NCI-H510A (cell line): ENCODE data around the gene GPC6.

Source experiments
- DNase-seq: peaks from one replicate; lab custom pipeline; 2025; lab: John Stamatoyannopoulos, UW

Gene GPC6

DNA sequence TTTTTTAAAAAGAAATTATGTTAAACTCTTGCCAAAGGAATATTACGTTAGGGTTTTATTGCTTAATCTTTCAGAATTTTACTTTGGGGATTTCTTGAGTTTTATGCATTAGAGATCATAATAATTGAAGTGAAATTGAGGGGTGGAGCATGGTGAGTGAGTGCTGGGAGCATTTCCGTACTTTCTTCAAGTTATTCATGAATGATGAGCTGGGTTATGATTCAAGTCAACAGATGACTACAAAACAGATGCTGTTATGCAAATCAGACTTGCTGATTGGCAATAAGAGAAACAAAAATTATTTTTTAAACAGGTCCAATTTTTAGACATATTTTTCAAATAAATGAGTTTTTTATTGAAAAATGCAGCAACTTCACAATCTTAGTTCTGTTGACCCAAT is 748.6 kb downstream of the GPC6 start:
- no peak for DNase-seq

DNA sequence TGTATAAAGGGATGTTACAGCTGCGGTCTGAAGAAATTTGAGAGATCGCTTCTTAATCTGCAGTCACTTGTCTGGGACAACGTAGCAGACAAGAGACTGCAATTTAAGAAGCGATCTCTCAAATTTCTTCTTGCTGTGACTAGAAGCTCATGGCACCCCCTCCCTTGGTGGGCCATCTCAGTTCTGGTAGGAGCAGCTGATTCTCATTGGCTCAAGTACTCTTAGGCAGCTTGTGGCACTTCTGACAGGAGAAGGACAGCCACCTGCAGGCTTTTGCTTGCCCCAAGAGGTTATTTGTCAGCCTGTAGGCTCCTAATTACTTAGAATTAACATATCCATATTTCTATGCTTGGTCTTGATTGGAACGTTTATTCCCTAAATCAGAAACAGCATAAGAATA is 749.9 kb downstream of the GPC6 start:
- DNase-seq, result peak; percentile 24

DNA sequence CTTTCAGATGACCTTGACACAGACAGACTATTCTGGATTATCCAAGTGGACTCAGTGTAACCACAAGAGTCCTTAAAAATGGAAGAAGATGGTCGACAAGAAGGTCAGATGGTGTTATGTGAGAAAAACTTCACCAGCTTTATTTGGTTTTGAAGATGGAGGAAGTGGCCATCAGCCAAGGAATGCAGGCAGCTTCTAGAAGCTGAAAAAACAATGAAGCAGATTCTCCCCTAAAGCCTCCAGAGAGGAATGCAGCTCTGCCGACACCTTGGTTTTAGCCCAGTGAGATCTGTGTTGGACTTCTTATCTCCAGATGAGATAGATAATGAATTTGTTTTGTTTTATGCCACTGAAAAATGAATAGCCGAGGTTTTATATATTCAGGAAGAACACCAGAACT is 751.4 kb downstream of the GPC6 start:
- DNase-seq, result no peak

DNA sequence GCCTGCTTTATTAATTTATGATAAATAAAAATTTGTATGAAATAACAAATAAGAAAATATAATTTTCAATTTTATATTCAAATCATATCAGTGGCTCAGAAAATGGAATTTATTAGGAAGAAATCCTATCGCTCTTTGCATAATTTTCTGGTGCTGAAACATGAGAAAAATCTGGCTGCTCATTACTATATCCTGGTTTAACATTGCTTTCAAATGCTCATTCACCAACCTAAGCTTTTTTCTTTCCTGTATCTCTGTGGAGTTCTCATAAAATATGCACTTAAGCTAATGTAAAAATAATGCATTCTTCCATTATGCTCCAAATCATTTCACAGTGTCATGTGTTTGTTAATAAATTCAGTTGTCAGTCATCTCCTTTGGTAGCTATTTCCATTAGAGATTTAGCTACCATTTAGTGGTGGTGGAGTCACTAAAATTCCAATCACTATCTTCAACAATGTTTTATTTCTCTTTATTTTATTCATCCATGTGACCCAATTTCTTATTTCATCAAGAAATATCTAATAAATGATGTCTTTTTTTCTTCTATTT is 754.9 kb downstream of the GPC6 start:
- DNase-seq, result no peak

DNA sequence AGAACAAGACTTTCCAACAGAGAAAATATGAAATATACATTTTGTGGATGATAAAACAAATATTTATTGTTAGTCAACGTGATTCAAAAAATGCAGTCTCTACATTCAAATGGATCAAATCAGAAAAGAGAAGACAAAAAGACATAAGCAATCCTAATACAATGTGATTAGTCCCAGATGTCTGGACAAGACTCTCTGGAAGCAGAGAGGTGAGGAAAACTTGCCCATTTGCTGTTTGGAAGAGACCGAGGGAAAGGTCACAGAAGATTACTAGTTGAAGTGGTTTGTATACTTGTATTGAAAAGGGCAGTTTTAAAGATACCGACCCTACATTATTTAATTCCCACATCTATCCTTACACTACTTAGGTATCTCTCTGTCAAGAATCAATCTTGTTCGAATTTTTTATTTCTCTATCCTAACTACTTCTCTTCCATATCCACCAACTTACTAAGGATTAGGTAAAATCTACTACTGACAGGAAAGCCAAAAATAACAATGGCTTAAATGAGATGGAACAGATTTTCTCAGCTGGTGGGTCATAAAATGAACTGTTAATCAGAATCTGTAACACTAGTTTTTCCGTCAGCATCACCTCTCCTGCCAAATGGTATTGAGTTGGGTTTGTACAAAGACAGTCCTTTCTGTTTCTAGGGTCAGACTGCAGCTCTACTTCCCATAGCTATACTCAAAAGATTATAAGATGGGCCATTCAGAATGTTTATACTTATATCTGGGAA is 755.7 kb downstream of the GPC6 start:
- DNase-seq, result no peak

DNA sequence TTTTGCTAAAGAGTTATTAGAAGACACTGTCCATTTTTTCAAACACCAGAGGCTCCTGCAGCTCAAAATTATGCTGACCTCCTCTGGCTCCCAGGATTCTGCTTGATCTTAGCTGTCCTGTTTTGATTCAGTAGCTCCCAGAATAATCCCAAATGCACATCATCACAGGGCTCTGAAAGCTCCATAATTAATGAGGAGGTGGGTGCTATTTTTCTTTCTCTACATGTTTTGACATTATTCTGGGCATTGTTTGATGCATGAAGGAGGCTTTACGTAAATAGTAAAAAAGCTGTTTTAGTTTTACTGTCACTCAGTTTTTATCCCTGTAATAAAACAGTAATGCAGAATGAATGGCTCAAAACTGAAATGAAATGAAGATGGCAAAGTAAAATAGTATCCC is 757.4 kb downstream of the GPC6 start:
- DNase-seq, result no peak

DNA sequence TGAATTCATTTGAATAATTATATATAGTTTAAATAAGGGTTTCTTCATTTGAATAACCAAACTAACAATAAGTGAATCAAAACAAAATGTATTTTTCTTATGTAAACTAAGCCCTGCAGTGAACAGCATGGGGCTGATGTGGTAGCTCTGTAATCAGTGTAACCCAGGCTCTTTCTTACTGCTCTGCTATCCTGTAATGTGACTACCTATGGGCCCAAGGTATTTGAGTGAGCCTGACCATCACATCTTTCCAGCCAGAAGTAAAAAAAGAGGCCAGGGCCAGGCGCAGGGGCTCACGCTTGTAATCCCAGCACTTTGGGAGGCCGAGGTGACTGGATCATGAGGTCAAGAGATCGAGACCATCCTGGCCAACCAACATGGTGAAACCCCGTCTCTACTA is 758.3 kb downstream of the GPC6 start:
- DNase-seq, result no peak

DNA sequence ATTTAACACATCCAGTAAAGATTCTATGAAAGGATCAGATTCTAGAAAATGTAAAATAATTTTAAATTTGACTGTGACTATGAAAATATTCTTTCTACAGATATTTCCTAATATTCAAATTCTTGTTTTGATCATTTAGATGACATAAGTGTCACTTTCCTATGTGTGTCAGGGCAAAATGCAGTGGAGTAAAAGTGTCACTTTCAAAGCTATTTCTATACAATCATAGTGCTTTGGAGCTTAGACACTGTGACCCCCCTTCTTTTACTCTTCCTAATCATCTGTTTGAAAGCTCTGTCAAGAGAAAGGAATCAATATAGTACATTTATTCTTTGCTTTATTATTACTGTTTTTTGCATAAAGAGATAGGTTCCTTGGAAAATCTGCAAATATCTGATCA is 760.9 kb downstream of the GPC6 start:
- DNase-seq, result no peak

DNA sequence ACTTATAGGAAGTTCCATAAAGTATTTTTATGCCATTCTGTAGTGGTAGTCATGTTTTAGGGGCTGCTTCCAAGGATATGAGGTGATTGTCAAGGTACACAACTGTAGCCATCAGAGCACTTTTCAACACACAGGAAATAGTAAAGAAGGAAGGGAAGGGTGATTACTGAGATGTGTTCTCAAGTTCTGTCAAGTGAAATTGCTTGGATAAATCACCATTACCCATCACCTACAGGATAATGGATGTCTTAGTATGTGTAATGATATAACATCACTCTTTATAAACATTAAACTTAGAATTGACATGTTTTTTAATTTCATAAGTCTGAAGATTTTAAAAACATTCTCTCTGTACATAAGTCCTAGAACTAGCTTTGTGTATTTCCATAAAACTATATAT is 765.0 kb downstream of the GPC6 start:
- no peak for DNase-seq

DNA sequence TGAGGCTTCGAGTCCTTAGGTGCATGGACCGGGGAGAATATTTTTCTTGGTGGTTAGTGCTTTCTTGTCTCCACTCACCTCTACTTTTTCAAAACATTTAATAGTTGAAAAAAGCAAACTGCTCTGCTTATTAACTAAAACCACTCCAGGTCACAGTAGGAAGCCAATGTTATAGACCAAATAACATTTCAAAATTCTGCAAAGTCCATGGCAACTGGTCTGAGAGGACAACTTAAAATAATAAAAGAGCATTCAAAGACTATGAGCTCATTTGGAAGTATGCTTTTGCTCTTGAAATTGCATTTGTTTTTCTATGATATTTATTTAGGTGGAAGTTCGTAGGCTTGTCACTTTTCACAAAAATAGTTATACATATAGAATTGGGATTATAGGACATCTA is 769.9 kb downstream of the GPC6 start:
- no peak for DNase-seq

DNA sequence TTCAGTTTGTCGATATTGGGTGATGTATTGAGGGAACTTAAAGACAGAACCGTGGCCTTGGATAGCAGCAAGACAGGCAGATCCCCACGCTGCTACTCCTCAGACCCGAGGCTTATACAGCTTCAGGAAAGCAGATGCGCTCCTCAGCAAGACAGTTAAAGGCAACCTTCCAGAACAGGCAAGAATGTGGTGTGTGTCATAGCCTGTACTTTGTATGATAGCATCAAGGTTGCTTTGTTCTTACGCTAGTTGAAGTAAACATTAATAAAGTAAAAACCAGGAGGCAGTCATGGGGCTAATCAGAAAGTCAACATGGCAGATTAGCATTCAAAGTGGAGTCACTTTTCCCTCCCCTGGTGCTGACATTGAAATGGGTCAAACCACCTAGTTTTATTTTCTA is 779.7 kb downstream of the GPC6 start:
- DNase-seq, result no peak

DNA sequence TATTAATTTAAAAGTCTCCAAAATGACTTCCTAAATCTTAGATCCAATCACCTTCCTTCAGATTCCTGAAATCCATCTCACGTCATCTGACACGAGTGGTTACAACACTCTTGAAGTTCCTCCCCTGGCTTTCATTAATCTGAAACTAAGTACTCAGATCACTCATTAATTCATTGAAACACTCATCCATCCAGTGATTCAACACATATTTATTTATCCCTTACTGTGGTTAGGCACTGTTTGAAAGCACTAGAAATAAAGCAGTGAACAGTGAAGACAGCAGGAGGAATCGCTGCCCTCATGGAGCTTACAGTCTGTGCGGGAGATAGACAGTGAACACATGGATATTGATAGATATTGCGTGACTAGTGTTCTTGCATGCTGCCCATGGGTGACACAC is 780.5 kb downstream of the GPC6 start:
- DNase-seq, result no peak

DNA sequence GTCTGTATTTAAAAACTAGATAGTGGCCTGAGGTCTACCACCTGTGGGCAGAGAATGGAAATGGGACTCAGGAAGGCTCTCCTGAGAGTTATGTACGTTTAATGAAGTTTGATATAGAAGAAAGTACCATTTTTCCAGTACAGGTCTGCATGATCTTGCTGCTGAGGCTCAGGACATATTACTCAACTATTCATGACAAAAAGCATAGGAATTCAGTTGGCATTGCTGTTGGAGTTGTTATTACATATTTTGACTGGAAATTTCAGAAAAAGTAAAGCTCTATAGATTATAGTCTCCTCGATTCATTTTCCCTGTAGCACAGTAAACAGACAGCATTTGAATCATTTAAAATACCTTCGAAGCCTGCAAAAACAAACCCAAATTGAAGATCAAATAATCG is 783.1 kb downstream of the GPC6 start:
- DNase-seq, result no peak

DNA sequence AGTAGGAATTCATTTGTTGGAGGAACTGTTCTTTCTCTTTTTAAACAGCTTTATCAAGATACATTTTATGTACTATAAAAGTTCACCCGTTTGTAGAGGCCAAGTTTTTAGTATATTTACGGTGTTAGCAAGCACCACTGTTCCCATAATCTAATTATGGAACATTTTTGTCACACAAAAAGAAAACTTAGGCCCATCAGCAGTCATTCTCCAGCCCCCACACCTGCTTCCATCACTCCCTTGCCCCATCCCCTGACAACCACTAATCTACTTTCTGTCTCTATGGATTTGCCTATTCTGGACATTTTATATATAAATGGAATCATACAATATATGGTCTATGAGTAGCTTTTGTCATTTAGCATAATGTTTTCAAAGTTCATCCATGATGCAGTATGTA is 787.9 kb downstream of the GPC6 start:
- DNase-seq, result no peak

DNA sequence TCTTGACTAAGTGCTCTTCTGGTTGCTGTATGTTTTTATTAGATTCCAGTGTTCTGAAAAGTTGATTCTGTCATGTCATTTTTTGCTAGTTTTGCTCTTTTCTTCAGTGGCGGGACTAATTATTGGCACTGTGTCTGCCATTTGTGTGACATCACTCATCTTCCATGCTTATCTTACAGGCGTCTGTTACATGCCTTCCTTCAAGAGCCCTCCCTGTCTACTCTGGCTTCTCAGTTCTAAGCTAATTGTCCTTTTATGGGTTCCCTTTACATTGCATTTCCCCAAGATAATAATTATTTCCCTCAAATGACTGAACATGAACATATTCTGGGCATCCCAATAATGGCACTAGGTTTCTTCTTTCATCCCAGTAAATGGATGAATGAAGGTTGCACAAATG is 793.8 kb downstream of the GPC6 start:
- no peak for DNase-seq

DNA sequence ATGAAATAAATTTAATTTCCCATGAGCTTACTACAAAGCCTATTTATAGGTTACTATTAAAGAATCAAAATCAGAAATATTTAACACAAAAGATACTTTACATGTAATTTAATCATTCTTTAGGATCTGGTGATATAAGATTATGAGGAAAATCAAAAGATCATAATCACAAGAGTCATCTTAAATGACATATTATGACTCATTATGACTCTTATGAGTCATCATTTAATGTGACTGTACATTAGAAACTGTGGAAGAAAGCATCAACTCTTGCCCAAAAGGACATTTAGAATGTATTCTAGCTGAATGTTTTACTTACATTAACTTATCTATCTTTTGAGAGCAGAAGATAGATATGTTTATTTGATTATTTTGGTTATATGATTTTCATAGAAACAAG is 794.2 kb downstream of the GPC6 start:
- no peak for DNase-seq

DNA sequence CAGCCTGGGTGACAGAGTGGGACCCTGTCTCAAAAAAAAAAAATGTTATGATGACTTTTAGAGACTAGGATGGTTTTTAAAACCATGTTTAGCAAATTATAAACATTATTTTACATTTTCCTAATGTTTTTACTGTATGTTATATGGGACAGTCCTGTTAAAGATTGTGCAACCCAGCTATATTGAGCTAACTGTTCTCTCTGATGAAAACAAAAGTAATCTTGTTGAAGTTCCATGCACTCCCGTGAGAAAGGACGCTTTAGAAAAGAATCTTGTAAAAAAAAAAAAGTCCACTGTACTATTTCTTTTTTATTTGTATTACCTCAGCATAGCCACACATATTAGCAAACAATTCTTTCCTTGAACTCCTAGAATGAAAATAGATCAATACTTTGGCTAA is 801.6 kb downstream of the GPC6 start:
- no peak for DNase-seq

DNA sequence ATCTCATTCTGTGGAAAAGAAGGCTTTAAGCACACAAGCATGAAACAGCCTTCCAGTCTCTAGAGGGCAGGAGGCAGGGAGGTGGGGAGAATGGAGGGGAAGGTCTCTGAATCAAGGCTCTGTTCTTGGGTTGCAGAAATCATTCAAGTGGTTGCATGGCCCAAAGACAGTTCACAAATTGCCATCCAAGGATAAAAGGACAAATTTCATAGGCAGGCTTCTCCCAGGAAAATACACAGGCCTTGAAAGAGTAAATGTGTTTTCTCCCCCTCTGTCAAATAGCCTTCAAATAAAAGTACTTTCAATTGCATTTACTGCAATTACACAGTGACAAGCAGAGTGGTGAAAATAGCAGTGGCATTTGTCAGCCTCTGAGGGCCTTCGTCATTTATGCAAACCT is 802.0 kb downstream of the GPC6 start:
- no peak for DNase-seq

DNA sequence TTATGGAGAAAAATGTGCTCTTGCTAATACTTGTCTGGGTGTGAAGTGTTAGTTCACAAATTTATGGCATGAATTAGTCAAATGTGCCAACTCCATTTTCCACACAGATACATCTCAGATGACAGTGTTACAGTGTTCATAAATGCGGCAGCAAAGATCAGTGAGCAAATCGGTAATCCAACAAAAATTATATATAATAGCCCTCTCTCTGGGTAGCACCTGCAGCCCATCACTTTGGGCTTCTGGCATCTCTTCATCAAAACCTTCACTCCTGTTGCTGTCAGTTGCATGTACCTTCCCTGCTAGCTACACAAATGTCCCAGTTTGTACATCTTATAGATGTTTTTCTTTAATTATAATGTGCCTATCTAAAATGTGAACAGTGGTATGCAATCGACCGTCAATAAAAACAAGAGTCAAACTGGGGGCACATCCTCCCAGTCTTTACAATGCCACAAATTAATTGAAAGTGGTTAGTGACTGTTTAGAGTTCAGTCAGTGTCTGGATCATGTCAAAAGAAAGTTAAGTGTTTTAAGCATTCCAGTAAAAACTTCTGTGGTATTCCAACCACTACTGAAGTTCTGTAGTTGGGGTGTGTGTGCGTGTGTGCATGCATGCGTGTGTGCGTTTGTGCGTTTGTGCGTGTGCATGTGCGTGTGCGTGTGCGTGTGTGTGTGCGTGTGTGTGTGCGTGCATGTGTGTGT is 804.0 kb downstream of the GPC6 start:
- DNase-seq, result no peak

DNA sequence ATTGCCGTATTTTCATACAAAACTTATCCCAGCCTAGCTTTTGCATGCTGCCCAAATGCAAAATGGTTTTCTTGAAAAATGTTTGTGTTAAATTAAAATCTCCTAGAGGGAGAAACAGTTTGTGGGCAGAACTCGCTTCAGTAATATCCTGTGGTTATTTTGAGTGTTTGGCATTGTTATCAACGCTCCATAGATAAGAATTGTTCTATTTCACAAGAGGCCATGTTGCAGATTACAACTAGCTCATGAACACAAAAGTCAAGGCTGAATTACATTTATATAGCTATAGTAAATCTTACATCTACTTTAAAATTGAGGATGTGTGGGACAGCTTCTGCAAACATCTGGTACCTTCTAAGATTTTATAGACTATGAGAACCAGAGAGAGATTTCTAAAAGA is 805.0 kb downstream of the GPC6 start:
- DNase-seq, result no peak

DNA sequence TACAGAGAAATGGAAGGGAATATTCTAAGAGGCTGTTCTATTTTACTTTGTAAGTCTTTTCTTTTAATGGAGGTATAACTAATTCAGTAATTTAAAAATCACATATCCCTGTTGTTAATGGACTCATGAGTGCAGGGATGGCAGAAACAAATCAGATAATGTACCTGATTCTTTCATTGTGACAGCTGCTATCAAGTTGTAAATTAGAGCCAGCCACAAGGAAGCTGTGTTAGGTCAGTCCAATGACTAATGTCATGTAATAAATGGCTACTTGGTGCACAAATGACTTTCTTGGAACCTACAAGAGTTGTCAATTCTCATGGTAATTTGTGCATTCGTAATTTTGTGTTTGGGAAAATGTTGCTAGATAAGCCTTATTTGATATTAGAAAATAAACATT is 806.5 kb downstream of the GPC6 start:
- DNase-seq, result no peak

DNA sequence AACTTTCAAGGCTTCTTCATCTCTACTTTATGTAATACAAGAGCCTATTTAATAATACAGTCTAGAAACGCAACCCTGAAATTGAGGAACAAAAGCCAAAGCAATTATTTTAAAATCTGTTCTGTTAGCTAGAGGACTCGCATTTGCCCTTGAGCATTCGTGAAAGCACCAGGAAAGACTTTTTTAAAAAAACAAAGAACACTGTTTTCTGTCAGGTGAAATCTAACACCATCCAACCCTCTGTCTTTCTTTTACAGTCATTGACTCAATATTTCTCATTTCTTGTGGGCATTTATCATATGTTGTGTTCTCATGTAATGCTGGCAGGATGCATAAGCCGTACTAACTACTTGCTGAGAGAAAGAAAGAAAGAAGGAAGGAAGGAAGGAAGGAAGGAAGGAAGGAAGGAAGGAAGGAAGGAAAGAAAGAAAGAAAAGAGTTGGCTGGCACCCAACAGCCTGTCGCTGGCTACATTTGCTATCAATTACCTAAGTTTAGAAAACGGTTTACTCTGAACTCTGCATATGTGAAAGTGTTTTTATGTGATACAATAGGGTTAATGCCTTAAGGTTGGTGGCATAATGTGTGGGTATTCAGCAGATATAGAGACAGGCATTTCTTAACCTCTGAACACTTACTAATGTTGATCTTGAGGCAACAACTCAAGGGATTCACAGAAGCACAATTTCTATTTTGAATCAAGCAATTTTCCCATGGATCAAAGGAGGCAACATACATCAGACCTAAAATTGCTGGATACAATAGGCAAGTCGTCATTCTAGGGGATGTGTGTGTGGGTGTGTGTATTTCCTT is 807.4 kb downstream of the GPC6 start:
- DNase-seq, result no peak

DNA sequence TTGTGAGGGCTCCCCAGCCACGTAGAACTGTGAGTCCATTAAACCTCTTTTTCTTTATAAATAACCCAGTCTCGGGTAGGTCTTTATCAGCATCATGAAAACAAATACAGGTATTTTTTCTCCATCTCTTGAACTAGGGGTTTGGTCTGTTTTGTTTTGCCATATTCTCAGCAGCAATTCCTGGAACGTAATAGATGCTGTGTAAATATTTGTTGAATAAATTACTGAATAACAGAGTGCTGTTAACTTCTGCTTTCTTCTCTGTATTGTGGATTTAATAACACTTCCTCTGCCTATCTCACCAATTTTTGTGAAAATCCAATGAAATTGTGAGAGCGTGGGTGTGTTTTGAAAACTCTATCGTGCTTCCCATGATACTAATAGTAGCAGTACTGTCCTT is 823.4 kb downstream of the GPC6 start:
- DNase-seq, result no peak
